Adrenal gland (tissue), 12 donors: ENCODE results near the gene SCN10A. TPM values are rescaled to one million over a fixed set of nuclear protein-coding genes. Genes with fewer than 3 reads are reported as not detected.

Experiments used
- DNase-seq, 7 donors: peaks; one replicate each; pipeline ENCODE4 v3.0.0-alpha.2; 2019 to 2020
- H3K27ac ChIP-seq, 5 donors: fragments of 200-600 bp; sonication (generic) in 4 of 5; 1 replicate in 3 of 5; 2 replicates in 2 of 5; pipeline versions ENCODE4 v1.5.1 to v1.8.0; 2016 to 2020; ENCODE audit warnings: mild to moderate bottlenecking in 1 of 5
- H3K27me3 ChIP-seq: fragments of 200-600 bp; 2 replicates; pipeline ENCODE4 v1.8.0; 2021
- H3K36me3 ChIP-seq, 2 donors: fragments of 200-600 bp; replicated peaks in 1 of 2; 1 replicate in 1 of 2; 2 replicates in 1 of 2; pipeline versions ENCODE4 v1.5.1 to v1.8.0; 2018 to 2022
- H3K4me1 ChIP-seq, 2 donors: fragments of 200-600 bp; replicated peaks in 1 of 2; 1 replicate in 1 of 2; 2 replicates in 1 of 2; pipeline versions ENCODE4 v1.5.1 to v1.8.0; 2018 to 2021
- H3K4me3 ChIP-seq, 4 donors: fragments of 200-600 bp; sonication (generic) in 3 of 4; one replicate each; pipeline ENCODE4 v1.5.1; 2016 to 2018
- H3K9me3 ChIP-seq, 3 donors: fragments of 200-600 bp; sonication (generic) in 1 of 3; replicated peaks in 1 of 3; 1 replicate in 2 of 3; 2 replicates in 1 of 3; pipeline versions ENCODE4 v1.5.1 to v1.8.0; 2016 to 2021
- CTCF ChIP-seq, 6 experiments: fragments of 450-650 bp in 4 of 6; fragments of 200-600 bp in 2 of 6; sonication (generic) in 1 of 6; IDR thresholded peaks; 1 replicate in 5 of 6; 2 replicates in 1 of 6; pipeline versions ENCODE4 v1.5.1 to v1.8.0; 2016 to 2021; ENCODE audit warnings: antibody characterized with exemption in 6 of 6, mild to moderate bottlenecking in 2 of 6, moderate library complexity in 1 of 6
- POLR2A ChIP-seq, 2 donors: fragments of 450-650 bp; IDR thresholded peaks; one replicate each; pipeline ENCODE4 v1.6.1; 2017; ENCODE audit warnings: antibody characterized with exemption in 2 of 2, mild to moderate bottlenecking in 2 of 2, moderate library complexity in 1 of 2
- WGBS, 4 donors: extraction: QIAGEN DNeasy Blood & Tissue Kit in 2 of 4; methylation state at CpG; one replicate each; pipeline versions ENCODE4 v1.1.5 to v1.1.7; 2013 to 2017; 5-methylcytosine and 5-hydroxymethylcytosine counted together
- intact Hi-C, 2 donors: fragments of 100-400 bp; cut with DNase I; formaldehyde crosslinking; loops; one replicate each; pipeline versions ENCODE4 v1.14.1 to v1.15.0; 2022 to 2023
- polyA plus RNA-seq, 3 donors: library from polyadenylated mRNA; stranded (reverse); fragments of 200-250 nt in 2 of 3; fragments of 350-450 nt in 1 of 3; fragmentation: Illumina TruSeq in 1 of 3; extraction: RNeasy Lipid Tissue Mini Kit (QIAGEN cat#74804) in 1 of 3; gene quantifications; one replicate each; pipeline ENCODE4 v1.2.3, GENCODE V29; 2013 to 2014
- total RNA-seq, 9 donors: library from RNA; depleted of rRNA in 4 of 9; stranded (reverse); fragments of >200 nt in 4 of 9; fragments of 120-200 nt in 1 of 9; fragmentation: NEBNext Ultra II Directional in 1 of 9; extraction: Animal tissue kit (Norgen Biotek cat#: 25700) in 1 of 9; gene quantifications; one replicate each; pipeline versions ENCODE4 v1.1.0 to v1.2.4, GENCODE V29; 2013 to 2023
- donor health status: healthy with polysubstance abuse.
- donor health status: Bipolar disorder and iron deficiency.
- donor health status: DM: yes; HTN: yes; CAD: no.
- donor health status: DM: no; HTN: no; CAD: no.
- donor health status: DM: no; HTN: no; CAD: no.
- donor health status: DM: yes; HTN: yes; CAD: no.

Gene SCN10A
- total and polyA plus RNA-seq, 12 donors, result not detected

GRCh38 chr3:38840987-38841386, 25.0 kb upstream of the SCN10A start:
- 45 to 58% (median 52%) methylated on average over 2 of the region's 2 CpGs for WGBS, 4 donors
- TF ChIP-seq CTCF (IDR thresholded peaks at IDR 0.05) (no peak), POLR2A (IDR thresholded peaks at IDR 0.05) (no peak)
- intact Hi-C loops, result no loop called here
- Histone ChIP-seq H3K4me3 (no peak overlapping the region), H3K9me3 (peaks cover 0 to 10% (median 0%) of the 10 kb centered on the region in 3 donors), H3K27me3 (no peaks in the 10 kb centered on the region), H3K36me3 (no peaks in the 10 kb centered on the region), H3K4me1 (no peaks in the 10 kb centered on the region), H3K27ac (no peak overlapping the region)
- no peak for DNase-seq

- Histone ChIP-seq H3K27me3 (no peaks in the 10 kb centered on the region), H3K4me3 (no peak overlapping the region), H3K4me1 (no peaks in the 10 kb centered on the region), H3K36me3 (no peaks in the 10 kb centered on the region), H3K27ac (no peak overlapping the region), H3K9me3 (peaks cover 0 to 10% (median 0%) of the 10 kb centered on the region in 3 donors)
- no peak for DNase-seq
- no peak for TF ChIP-seq POLR2A (IDR thresholded peaks at IDR 0.05)
- no peak for TF ChIP-seq CTCF (IDR thresholded peaks at IDR 0.05)
- WGBS, 4 donors, result 51 to 57% (median 52%) methylated on average over 4 of the region's 4 CpGs
- intact Hi-C loops, result no loop called here
Measured at GRCh38 chr3:38837358-38837757, 21.3 kb upstream of the SCN10A start.

- H3K4me3 ChIP-seq, result no peak overlapping the region
- TF ChIP-seq CTCF (IDR thresholded peaks at IDR 0.05) (no peak), POLR2A (IDR thresholded peaks at IDR 0.05) (no peak)
- intact Hi-C loops, result no loop called here
- H3K27ac ChIP-seq, result no peak overlapping the region
- no peaks in the 10 kb centered on the region for H3K27me3 ChIP-seq
- H3K36me3 ChIP-seq, result no peaks in the 10 kb centered on the region
- H3K4me1 ChIP-seq, result no peaks in the 10 kb centered on the region
- no peak for DNase-seq
- H3K9me3 ChIP-seq, result peaks cover 0 to 10% (median 0%) of the 10 kb centered on the region in 3 donors
- 65 to 77% (median 72%) methylated on average over 5 of the region's 5 CpGs for WGBS, 4 donors
Measured at GRCh38 chr3:38836561-38836960, 20.5 kb upstream of the SCN10A start.

GRCh38 chr3:38835939-38836338, 19.9 kb upstream of the SCN10A start:
- H3K36me3 ChIP-seq, result no peaks in the 10 kb centered on the region
- no peak overlapping the region for H3K4me3 ChIP-seq
- TF ChIP-seq CTCF (IDR thresholded peaks at IDR 0.05) (no peak), POLR2A (IDR thresholded peaks at IDR 0.05) (no peak)
- H3K9me3 ChIP-seq, result peaks cover 0 to 10% (median 0%) of the 10 kb centered on the region in 3 donors
- intact Hi-C loops, result no loop called here
- no peak for DNase-seq
- H3K4me1 ChIP-seq, result no peaks in the 10 kb centered on the region
- WGBS, 4 donors, result 71 to 81% (median 77%) methylated on average over 3 of the region's 3 CpGs
- H3K27me3 ChIP-seq, result no peaks in the 10 kb centered on the region
- no peak overlapping the region for H3K27ac ChIP-seq
